ENCODE results near the gene CFAP52. TPM values are rescaled to one million over a fixed set of nuclear protein-coding genes. Genes with fewer than 3 reads are reported as not detected.

Gene CFAP52
- total RNA-seq, 1 experiment from 2014 or later, result not detected

- Histone ChIP-seq H3K18ac (ENCODE audit: insufficient read length, low read depth, low read length) (no peak overlapping the region), H4K8ac (replicated peaks; ENCODE audit: insufficient read length, low read depth, low read length) (no peak overlapping the region), H2BK20ac (ENCODE audit: low read depth, low read length, poor library complexity, severe bottlenecking) (no peak overlapping the region), H4K91ac (ENCODE audit: insufficient read length, low read depth, low read length) (no peak overlapping the region), H3K9ac (ENCODE audit: extremely low read depth, insufficient read length, low read length) (no peak overlapping the region), H4K5ac (ENCODE audit: insufficient read length, low read depth, low read length) (no peak overlapping the region), H2BK15ac (ENCODE audit: low read depth, low read length) (no peak overlapping the region), H3K23me2 (ENCODE audit: insufficient read length, low read depth, low read length, poor library complexity, severe bottlenecking) (no peaks in the 10 kb centered on the region), H2BK12ac (ENCODE audit: insufficient read length, low read depth, low read length) (no peak overlapping the region), H2AFZ (ENCODE audit: low read length) (no peak overlapping the region), H4K20me1 (ENCODE audit: control insufficient read depth, insufficient read depth, insufficient read length) (no peaks in the 10 kb centered on the region), H3K23ac (ENCODE audit: insufficient read length, low read depth, low read length) (no peak overlapping the region), H3K4me1 (ENCODE audit: insufficient read depth, low read length) (no peaks in the 10 kb centered on the region), H2AK5ac (ENCODE audit: insufficient read length, low read length) (no peak overlapping the region), H3T11ph (ENCODE audit: low read length) (no peak overlapping the region), H2BK5ac (ENCODE audit: insufficient read length, low read length) (no peak overlapping the region), H3K27me3 (ENCODE audit: insufficient read depth, low read length) (no peaks in the 10 kb centered on the region), H3K4ac (ENCODE audit: low read depth, low read length) (no peak overlapping the region), H3K9me3 (ENCODE audit: control insufficient read depth, low read depth, low read length) (no peaks in the 10 kb centered on the region), H3K56ac (ENCODE audit: insufficient read length, low read depth, low read length) (no peak overlapping the region), H3K79me2 (ENCODE audit: insufficient read depth, low read length) (no peaks in the 10 kb centered on the region), H3K14ac (ENCODE audit: insufficient read depth, low read length) (no peak overlapping the region), H2BK120ac (ENCODE audit: low read depth, low read length, poor library complexity, severe bottlenecking) (no peak overlapping the region), H3K79me1 (ENCODE audit: insufficient read depth, low read depth, low read length, poor library complexity, severe bottlenecking) (no peaks in the 10 kb centered on the region), H3K27ac (ENCODE audit: insufficient read length, low read depth, low read length) (no peak overlapping the region), H3K4me2 (ENCODE audit: insufficient read depth, insufficient read length, low read length) (no peak overlapping the region)
- Mint-ChIP-seq H3K4me1 (no peaks in the 10 kb centered on the region), H3K27ac (no peak overlapping the region), H3K9me3 (no peaks in the 10 kb centered on the region), H3K4me3 (no peak overlapping the region), H3K27me3 (ENCODE audit: low read depth) (no peaks in the 10 kb centered on the region), H3K36me3 (ENCODE audit: insufficient read depth in 1 of 3, low read depth in 3 of 3) (peaks cover 0 to 9% (median 6%) of the 10 kb centered on the region in 3 experiments; a peak in 5 of 7 replicates)
- no peak for TF ChIP-seq CTCF (conservative IDR thresholded peaks at IDR 0.05)
- no peak for DNase-seq
- WGBS (ENCODE audit: extremely low coverage, insufficient read length, low lambda C conversion rate), result no CpG with 5 or more reads among the region's 7 CpGs
These were observed 32.2 kb upstream of the CFAP52 start for GRCh38 chr17:9544221-9544620.

All from H9 (cell line).